DMS153 treated with DMSO at 0.1 percent for 48 hours (cell line): ENCODE measurements around the gene ITM2C.

Source experiments
- DNase-seq: peaks from one replicate; lab custom pipeline; 2025; ENCODE audit not compliant: unreplicated experiment; lab: John Stamatoyannopoulos, UW

Gene ITM2C

GRCh38 chr2:230906471-230907230, 41.9 kb downstream of the ITM2C start:
- no peak for DNase-seq

DNA sequence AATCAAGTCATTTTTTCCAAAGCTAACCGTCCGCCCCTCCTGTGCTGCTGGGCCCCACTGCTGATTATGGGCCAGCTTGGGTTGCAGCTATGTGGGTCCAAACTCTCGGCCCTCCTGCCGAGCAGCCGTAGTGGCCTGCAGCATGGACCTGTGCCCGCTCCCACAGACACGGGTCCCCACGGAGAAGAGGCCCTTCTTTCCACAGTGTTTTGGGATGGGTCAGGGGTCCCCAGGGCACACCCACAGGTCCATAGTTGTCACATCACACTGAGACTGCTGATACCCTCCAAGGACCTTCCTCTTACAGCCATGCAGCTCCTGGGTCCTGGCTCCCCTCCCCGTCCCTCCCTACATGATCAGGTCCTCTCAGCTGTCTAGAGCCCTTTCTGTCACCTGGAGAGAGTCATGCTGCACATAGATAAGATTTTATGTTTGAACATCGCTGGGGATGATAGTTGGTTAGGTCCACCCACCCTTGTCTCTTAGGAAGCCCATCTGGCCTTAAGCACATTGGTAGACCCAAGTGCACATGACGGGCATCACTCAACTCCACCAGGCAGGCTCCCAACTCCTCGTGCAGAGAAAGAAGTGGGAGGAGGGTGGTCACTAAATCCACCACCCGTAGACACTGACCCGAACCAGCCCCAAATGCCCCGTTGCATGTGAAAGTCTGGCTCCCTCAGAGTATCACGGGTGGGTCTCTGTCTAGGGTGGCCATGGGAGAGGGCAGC, 42.8 kb downstream of the ITM2C start:
- no peak for DNase-seq

- DNase-seq, result no peak
Measured at GRCh38 chr2:230908092-230908594, 43.4 kb downstream of the ITM2C start.

DNA sequence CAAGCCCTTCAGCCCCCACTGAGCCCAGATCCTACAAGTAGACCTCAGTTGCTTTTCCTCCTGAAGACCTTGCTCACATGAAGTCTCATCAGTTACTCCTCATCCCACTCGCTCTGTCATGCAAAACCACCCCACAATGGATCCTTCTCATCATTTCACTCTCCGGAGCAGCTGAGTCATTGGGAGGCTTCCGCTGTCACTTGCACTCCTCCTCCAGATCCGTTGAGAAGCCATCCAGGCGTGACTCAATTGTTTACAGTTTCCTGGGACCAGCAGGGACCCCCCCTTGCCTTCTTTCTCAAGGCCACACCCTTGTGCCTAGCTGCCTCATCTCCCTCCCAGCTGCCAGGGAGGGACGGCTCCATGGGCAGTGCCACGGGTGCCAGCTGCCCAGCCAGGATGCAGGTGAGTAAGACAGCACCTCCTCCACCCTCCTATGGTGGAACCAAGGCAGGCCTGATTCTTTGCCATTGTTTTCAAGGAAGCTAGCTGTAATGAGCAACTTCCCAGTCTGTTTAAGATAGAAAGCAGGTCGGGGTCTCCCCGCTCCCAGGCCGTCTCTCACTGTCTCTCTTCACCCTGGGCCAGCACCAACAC, 44.0 kb downstream of the ITM2C start:
- peak; percentile 16 for DNase-seq

- no peak for DNase-seq
Measured at GRCh38 chr2:230909841-230910545, 45.3 kb downstream of the ITM2C start.

DNA sequence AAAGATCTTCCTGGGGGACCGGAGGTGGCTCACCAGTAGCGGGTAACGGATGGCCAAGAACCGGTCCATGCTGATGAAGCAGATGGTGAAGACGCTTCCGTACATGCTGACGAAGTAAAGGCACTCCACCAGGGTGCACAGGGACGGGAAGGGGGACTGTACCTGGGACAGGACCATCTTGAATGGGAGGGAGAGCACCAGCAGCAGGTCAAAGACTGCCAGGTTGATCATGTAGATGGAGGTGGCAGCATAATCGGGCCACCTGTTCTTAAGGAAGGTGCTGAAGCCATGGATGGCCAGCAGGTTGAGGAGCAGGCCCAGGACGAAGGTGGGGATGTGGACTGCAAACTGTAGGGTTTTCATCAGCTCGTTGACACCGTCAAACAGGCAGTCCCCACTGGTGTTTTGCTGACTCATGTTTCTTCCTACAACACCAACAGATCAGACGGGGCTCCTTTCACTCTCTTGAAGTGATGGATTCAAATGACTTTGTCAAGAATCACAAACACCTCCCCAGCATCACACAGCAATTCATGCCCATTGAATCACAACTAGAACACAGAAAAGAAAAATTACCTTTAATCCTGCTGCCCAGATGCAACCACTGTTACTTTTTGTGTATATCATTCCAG, 45.9 kb downstream of the ITM2C start:
- no peak for DNase-seq

- DNase-seq, result no peak
Measured at GRCh38 chr2:230912046-230912445, 47.3 kb downstream of the ITM2C start.

DNA sequence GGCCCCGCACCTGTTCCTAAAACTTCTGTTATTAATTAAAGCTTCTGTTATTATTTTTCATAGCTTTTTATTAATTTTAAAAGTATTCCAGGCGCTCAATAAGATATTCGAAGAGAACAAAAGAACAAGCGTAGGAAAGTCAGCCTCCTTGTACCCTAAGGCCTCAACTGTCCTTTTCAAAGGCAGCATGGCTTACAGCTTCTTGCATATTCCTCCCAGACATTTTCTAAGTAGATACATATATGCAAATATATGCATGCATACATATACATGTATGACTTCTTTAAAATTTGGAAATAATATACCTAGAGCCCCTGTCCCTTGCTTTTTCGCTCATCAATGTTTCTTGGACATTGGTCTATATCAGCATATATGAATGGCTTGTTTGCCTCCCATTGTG, 48.0 kb downstream of the ITM2C start:
- no peak for DNase-seq

- DNase-seq, result no peak
Measured at GRCh38 chr2:230913406-230914143, 48.8 kb downstream of the ITM2C start.

GRCh38 chr2:230914886-230915285, 50.1 kb downstream of the ITM2C start:
- no peak for DNase-seq

DNA sequence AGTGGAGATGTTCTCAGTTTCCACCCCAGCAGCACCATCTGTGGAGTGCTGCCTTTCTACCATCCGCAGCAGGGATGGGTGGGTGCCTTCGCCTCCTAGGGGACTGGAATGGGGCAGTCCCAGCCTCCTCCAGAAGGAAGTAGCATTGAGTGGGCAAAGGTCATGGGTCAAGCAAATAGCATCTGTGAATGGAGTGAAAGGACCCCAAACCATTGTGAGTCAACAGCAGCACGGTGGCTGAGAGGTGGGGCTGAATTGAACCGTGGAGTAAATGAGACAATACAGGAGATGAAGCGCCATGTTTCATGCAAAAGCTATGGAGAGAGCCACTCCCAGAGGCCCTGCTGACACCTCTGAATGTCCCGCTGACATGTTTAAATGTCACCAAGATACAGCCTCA, 50.6 kb downstream of the ITM2C start:
- no peak for DNase-seq

DNA sequence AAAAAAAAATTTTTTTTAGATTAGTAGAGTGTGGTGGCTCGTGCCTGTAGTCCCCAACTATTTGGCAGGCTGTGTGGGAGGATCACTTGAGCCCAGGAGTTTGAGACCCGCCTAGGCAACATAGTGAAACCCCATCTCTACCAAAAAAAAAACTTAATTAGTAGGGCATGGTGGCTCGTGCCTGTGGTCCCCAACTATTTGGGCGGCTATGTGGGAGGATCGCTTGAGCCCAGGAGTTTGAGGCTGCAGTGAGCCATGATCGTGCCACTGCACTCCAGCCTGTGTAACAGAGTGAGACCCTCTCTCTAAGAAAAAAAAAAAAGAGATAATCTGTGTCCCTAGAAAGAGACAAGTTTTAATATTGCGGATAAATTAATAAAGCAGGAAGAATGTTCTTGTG, 51.5 kb downstream of the ITM2C start:
- no peak for DNase-seq

DNA sequence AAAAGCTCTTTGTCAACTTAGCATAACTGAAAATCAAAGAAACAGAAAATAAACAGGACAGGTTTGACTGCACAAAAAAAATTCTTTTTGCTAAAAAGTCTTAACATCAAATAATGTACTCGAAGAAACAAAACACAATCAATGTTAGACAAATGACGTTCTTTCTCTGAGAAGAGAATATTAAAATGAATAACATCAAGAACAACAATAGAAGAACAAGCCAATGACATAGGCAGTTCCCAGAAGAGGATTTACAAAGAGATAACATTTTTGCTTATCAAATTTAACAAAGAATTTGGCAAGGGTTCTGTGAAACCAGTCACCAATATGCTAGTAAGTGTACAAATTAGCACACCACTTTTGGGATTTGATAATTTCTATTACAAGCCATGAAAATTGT, 54.5 kb downstream of the ITM2C start:
- no peak for DNase-seq

GRCh38 chr2:230919681-230920080, 54.9 kb downstream of the ITM2C start:
- DNase-seq, result no peak

DNA sequence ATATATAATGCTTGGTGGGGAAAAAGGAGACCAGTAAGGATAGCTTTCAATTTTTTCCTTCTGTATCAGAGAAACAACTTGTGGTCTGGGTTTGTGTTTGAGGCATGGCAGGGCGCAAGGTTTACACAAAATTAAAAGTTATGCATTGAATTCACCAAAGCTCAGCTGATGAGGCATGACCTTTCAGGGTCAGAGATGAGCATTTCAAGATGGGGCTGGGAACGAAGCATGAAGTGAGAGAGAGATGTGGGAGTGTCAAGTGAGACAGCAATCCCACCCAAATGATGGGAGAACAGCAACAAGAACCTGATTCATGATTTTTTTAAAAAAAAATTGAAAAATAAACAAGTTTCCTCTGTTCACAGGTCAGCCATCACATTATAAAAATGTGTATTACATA, 55.4 kb downstream of the ITM2C start:
- DNase-seq, result no peak

DNA sequence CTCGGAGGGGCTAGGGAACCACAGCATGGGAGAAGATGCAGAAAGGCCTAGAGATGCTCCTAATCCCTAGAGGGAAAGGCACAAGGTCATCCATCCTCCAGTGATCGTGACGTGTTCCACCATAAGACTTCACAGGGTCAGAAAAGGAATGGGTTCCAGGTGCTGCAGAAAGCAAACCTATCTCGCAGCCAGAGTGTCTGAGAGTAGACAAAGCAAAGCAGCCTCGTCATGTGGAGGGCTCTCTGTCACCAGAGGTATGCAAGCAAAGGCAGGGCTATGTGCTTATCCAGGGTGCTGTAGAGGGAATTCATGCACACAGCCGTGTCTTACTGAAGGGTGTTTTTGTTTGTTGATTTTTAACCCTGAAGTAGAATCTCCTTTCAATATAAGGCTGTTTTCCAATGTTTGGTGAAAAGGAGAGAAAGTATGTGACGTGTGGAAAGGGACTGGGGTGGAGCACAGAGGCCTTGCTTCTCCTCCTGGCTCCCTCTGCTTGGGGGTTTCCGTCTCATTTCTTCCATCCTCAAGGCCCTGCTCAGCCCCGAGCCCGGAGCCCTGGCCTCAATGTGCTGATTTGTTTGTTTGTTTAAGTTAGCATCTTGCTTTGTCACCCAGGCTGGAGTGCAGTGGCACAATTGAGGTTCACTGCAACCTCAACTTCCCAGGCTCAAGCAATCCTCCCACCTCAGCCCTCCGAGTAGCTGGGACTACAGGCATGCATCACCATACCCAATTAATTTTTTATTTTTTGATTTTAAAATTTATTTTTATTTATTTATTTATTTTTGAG, 57.3 kb downstream of the ITM2C start:
- DNase-seq, result no peak

GRCh38 chr2:230922951-230923717, 58.4 kb downstream of the ITM2C start:
- no peak for DNase-seq

DNA sequence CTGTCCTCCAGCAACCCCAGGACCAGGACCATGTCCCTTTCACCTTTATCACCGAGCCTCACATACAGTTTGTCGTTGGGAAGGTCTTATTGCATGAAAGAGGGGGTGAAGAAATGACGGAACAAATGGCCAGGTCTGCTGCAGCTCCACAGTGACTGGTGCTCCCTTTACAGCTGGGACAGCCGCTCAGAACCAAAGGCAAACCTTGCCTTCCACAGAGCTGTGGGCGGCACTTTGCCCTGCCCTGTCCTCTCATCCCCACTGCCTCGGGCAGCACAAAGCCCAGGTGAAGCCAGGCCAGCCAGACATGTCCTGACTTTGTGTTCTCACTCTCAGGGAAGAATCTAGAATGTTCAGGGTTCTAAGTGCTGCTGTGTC, 59.3 kb downstream of the ITM2C start:
- no peak for DNase-seq
